ENCODE data around the gene KRTAP5-11.

- TF ChIP-seq EZH2phosphoT487 (IDR thresholded peaks at IDR 0.05; ENCODE audit: unreplicated experiment) (no peak), JUNB (IDR thresholded peaks at IDR 0.05; ENCODE audit: unreplicated experiment) (no peak), POLR2AphosphoS5 (IDR thresholded peaks at IDR 0.05; ENCODE audit: low read depth) (no peak), CTCF (conservative IDR thresholded peaks at IDR 0.05; ENCODE audit: low read depth in 2 of 2) (no peak), EZH2 (IDR thresholded peaks at IDR 0.05; ENCODE audit: low read depth, unreplicated experiment) (no peak), CREB1 (CRISPR knock-in tag; IDR thresholded peaks at IDR 0.05; ENCODE audit: low read depth) (no peak), REST (IDR thresholded peaks at IDR 0.05; ENCODE audit: unreplicated experiment) (no peak), ZNF114 (CRISPR knock-in tag; IDR thresholded peaks at IDR 0.05) (no peak), ZNF331 (CRISPR knock-in tag; IDR thresholded peaks at IDR 0.05; ENCODE audit: low read depth) (no peak), ETS1 (IDR thresholded peaks at IDR 0.05) (no peak), NANOG (IDR thresholded peaks at IDR 0.05; ENCODE audit: borderline replicate concordance) (no peak)
Measured at GRCh38 chr11:71564430-71564829, 18.2 kb downstream of the KRTAP5-11 start.
